Erythroblast (primary cell): ENCODE data around the gene MTF2.
"Not testable (repeated sequence)": the region's sequence is repeated elsewhere in the genome, so short reads cannot be mapped to it uniquely, and the experiment has no call there.

Experiments used
- DNase-seq, 2 experiments: peaks; one replicate each; lab custom pipeline; 2025; lab: John Stamatoyannopoulos, UW
- GATA1 ChIP-seq: IDR thresholded peaks from 2 replicates; pipeline ENCODE4 v1.6.1; 2011; ENCODE audit warnings: low read depth, mild to moderate bottlenecking, control low read depth, low read length, moderate library complexity
- POLR2A ChIP-seq: IDR thresholded peaks from 2 replicates; pipeline ENCODE4 v1.6.1; 2011; ENCODE audit warnings: mild to moderate bottlenecking, low read length

MTF2 gene

DNA sequence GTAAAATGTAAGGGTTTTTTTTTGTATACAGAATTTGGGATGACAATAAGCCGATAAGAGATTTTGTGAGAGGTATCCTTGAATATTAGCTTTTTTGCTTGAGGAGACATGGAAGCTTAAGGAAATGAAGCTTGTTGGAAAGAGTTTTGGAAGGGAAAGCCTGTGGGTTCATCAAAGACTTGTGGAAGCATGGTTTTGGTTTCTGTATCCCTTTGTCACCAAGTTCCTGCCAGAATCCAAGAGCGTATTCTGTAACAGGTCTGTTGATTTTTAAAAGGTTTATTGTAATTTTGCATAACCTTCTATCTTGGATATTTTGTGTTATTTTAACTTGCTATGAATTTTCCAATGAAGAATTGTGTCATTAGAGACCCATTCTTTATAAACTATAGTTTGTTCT lies 63.1 kb downstream of the MTF2 start:
- no peak for DNase-seq
- TF ChIP-seq POLR2A (no peak), GATA1 (no peak)

DNA sequence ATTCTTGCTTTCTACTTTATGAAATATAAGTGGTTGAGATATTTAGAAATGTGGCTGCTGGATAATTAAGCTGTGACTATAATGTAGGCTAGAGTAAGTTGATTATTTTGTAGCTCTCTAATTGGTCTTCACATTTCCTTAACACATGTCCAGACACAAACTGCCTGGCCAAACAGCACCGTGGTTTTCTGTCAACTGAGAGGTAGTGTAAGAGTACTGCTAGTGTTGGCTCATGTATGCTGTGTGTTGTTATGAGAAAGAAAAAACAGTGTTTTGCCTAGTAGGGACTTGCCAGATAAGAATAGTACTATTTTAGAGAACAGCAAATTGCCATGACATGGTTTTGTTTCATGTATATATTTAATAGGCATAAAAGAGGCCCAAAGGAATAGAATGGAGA lies 64.1 kb downstream of the MTF2 start:
- no peak for TF ChIP-seq POLR2A
- TF ChIP-seq GATA1, result no peak
- DNase-seq, result no peak

DNA sequence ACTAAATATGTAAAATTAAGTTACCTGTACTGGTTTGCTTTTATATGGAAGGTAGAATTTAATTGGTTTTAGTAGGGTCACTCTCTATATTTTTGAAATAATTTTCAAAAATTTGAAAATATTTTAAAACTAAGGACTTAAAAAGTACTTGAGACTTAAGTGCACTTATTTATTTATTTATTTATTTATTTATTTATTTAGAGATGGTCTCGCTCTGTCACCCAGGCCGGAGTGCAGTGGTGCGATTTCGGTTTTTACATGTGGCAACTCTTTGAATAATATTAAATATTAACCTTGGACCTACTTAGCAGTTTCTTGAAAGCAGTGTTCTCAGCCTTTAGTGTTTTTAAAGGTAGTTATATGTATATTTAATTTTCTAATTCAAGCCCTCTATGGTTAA lies 64.7 kb downstream of the MTF2 start:
- no peak for TF ChIP-seq POLR2A
- TF ChIP-seq GATA1, result no peak
- no peak for DNase-seq

DNA sequence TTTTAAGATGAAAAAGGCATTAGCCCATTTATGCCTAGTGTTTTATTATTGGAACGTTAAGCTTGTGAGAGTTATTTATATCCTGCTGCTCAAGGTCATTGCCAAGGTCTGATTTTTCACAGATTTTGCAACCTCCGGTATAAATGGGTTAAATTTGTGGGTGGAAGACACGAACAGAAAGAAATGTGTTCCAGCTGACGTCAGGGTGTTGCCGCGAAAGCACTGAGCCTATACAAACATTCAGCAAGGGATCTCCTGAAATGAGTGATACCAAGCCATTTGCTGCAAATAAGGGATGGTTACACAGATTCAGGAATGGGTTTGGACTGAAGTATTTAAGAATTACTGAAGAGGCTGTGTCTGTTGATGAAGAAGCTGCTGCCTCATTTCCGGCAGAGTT lies 68.9 kb downstream of the MTF2 start:
- TF ChIP-seq GATA1, result no peak
- no peak for TF ChIP-seq POLR2A
- DNase-seq, result no peak

DNA sequence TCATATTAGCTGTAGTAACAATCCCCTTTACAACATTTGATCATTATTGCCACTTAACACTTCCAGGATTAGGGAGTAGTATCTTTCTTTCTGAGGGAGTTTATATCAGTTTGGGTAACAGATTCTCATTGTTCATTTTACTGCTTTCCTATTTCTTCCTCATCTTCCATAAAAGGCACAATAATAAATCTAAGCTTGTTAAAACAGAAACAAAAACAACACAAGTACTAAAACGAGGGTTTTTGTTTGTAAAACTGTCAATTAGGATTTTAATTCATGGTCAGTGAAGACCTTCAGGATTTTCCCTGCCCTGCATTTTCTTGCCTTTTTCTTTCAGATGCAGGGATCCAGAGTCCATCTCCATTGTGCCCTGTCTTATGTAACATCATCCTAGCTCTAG lies 71.6 kb downstream of the MTF2 start:
- no peak for TF ChIP-seq POLR2A
- TF ChIP-seq GATA1, result no peak
- DNase-seq, result no peak

DNA sequence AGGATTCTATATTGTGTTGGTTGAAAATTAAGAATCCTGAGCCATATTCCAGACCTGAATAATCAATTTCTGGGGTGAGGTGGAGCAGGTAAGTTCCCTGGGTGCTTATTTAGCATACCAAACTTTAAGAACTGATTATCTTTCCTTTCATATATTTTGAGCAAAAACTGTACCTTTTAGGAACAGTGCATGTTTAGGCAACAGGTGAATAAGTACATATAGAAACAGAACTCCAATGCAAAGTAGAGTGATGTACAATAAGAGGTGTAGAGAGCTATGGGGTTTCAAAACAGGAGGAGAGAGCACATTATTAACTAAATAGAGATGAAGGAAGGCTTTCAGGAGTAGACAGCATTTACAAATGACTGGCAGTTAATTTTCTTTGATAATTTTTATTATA lies 72.4 kb downstream of the MTF2 start:
- TF ChIP-seq GATA1 (no peak), POLR2A (no peak)

DNA sequence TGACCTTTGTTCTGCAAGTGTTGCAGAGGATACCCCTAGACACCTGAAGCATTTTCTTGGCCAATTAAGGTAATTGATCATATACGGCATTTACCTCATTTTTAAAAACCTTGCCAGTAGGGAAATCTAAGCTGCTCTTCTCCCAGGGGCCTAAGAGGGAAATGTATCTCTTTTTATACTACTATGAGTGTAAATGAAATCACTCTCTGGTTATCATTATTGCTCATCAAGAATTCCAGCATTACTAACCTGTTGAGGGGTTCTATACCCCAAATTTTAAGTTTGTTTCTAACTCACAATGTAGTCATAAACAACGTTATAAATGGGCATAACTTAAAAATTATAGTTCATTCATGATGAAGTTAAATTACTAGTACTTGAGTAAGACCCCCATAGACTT lies 73.8 kb downstream of the MTF2 start:
- TF ChIP-seq POLR2A, result no peak
- TF ChIP-seq GATA1, result no peak

More for the DNA sequence above, 72.4 kb downstream of the MTF2 start:
- DNase-seq, result no peak

DNA sequence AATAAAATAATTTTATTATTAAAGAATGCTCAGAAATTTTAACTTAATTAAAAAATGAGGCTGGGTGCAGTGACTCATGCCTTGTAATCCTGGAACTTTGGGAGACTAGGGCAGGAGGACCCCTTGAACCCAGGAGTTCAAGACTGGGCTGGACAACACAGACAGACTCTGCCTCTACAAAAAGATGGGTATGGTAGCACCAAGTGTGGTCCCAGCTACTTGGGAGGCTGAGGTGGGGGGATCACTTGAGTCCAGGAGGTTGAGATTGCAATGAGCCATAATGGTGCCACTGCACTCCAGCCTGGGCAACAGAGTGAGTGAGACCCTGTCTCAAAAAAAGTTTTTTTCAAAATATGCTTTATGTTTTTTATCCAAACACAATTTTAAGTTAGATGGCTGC lies 75.8 kb downstream of the MTF2 start:
- no peak for TF ChIP-seq GATA1
- no peak for DNase-seq

More for the DNA sequence above, 73.8 kb downstream of the MTF2 start:
- no peak for DNase-seq

DNA sequence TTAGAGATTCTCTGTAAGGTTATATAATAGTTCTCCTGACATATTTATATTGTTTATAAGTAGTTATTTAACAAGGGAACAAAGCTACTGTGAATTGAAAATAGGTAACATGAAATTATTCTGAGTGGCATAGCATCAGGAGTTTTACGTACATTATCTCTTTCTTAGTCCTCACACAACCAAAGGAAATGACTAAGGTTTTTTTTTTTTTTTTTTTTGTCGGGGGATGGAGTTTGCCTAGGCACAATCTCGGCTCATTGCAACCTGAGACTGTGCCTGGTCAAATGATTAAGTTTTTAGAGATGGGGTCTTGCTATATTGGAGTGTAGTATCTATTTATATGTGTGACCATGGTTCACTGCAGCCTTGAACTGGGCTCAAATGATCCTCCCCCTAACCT lies 76.3 kb downstream of the MTF2 start:
- no peak for TF ChIP-seq GATA1
- no peak for TF ChIP-seq POLR2A
- DNase-seq, result no peak

DNA sequence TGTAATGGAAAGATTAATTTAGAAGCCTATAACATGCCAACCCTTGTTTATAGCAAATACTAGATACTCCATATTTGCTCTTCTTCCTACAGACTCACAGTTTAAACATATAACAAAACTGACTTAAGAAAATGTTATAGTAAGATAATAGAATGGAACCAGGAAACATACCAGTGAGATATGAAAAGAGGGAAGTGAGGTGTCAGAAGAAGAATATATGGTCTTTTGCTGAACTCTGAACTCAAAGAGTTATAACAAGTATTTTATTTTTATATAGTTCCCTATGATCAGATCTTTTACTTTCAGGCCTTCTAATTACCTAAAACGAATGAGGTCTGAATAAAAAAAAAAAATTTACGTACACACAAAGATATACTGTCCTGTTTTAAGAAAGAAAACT lies 80.3 kb downstream of the MTF2 start:
- TF ChIP-seq GATA1, result no peak
- no peak for TF ChIP-seq POLR2A

DNA sequence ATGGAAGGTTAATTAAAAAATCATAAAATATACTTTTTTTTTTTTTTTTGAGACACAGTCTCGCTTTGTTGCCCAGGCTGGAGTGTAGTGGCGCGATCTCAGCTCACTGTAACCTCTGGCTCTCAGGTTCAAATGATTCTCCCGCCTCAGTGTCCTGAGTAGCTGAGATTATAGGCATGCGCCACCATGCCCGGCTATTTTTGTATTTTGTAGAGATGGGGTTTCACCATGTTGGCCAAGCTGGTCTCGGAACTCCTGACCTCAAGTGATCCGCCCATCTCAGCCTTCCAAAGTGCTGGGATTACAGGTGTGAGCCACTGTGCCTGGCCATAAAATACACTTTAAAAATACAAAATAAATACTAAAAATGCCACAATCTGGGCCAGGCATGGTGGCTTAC lies 84.2 kb downstream of the MTF2 start:
- not testable (repeated sequence) for DNase-seq

More for the DNA sequence above, 80.3 kb downstream of the MTF2 start:
- no peak for DNase-seq

DNA sequence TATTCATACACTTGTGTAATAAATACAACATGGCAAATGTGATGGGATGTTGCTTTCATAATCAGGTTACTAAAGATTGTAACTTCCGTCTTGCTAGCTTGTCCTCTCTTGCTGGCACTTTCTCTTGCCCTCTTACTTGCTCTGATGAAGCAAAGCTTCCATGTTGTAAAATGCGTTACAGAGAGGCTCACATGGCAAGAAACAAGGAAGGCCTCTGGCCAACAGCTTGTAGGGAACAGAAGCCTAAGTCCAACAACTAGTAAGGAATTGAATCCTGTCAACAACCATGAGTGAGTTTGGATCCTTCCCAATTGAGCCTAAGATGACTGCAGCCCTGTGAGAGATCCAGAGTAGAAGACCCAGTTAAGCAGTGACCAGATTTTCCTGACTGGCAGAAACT lies 85.7 kb downstream of the MTF2 start:
- no peak for DNase-seq
- TF ChIP-seq GATA1, result no peak
- TF ChIP-seq POLR2A, result no peak

DNA sequence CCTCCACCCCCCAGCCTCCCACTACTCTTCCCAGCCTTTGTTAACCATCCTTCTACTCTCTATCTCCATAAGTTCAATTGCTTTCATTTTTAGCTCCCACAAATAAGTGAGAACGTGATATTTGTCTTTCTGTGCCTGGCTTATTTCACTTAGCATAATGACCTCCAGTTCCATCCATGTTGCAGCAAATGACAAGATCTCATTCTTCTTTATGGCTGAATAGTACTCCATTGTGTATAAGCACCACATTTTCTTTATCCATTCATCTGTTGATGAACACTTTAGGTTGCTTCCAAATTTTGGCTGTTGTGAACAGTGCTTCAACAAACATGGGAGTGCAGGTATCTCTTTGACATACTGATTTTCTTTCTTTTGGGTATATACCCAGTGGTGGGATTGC lies 86.8 kb downstream of the MTF2 start:
- DNase-seq, result not testable (repeated sequence)

DNA sequence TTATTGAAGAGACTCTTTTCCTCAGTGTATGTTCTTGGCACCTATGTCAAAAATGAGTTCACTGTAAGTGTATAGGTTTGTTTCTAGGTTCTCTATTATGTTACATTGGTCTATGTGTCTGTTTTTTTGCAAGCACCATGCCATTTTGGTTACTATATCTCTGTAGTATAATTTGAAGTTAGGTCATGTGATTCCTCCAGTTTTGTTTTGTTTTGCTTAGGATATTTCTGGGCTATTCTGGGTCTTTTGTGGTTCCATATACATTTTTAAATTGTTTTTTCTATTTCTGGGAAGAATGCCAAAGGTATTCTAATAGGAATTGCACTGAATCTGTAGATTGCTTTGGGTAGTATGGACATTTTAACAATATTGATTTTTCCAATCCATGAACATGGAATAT lies 87.9 kb downstream of the MTF2 start:
- TF ChIP-seq GATA1, result no peak
- TF ChIP-seq POLR2A, result no peak
- no peak for DNase-seq

DNA sequence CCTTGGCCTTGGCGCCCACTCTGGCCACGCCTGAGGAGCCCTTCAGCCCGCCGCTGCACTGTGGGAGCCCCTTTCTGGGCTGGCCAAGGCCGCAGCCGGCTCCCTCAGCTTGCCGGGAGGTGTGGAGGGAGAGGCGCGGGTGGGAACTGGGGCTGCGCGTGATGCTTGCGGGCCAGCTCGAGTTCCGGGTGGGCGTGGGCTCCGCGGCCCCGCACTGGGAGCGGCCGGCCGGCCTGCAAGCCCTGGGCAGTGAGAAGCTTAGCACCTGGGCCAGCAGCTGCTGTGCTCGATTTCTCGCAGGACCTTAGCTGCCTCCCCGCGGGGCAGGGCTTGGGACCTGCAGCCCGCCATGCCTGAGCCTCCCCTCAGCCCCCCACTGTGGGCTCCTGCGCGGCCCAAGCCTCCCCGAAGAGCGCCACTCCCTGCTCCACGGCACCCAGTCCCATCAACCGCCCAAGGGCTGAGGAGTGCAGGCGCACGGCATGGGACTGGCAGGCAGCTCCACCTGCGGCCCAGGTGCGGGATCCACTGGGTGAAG lies 91.1 kb downstream of the MTF2 start:
- DNase-seq, result not testable (repeated sequence)

DNA sequence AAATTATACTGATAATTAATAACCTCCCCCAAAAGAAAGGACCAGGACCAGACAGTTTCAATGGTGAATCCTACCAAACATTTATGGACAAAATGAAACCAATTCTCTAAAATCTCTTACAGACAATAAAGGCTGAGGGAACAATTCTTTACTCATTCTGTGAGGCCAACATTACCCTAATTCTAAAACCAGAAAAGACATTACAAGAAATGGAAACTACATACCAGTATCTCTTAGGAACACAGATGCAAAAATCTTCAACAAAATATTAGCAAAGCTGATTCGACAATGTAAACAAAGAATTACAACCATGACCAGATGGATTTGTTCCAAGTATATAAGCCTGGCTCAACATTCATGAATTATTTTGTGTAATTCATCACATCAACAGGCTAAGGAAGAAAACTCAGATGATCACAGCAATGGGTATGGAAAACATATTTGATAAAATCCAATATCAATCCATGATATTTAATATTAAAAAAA lies 92.5 kb downstream of the MTF2 start:
- no peak for DNase-seq
- no peak for TF ChIP-seq GATA1
- no peak for TF ChIP-seq POLR2A

DNA sequence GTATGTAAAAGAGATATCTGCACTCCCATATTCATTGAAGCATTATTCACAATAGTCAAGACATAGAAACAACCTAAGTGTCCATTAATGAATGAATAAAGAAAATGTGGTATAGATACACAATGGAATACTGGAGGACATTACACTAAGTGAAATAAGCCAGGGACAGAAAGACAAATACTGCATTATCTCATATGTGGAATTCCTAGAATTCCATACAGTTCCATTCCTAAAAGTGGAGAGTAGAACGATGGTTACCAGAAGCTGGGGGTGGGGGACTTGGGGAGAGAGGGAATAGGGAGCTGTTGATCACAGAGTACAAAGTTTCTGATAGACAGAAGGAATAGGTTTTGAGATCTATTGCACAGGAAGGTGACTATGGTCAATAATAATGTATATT lies 93.7 kb downstream of the MTF2 start:
- TF ChIP-seq GATA1 (no peak), POLR2A (no peak)

DNA sequence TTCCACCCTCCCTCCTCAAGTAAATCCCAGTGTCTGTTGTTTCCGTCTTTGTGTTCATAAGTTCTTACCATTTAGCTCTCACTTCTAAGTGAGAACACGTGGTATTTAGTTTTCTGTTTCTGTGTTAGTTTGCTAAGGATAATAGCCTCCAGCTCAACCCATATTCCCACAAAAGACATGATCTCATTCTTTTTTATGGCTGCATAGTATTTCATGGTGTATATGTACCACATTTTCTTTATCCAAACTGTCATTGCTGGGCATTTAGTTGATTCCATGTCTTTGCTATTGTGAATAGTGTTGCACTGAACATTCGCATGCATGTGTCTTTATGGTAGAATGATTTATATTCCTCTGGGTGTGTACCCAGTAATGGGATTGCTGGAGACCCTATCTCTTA lies 95.6 kb downstream of the MTF2 start:
- DNase-seq, result not testable (repeated sequence)

More for the DNA sequence above, 93.7 kb downstream of the MTF2 start:
- DNase-seq, result no peak
